Activated T-cell treated with anti-CD3 and anti-CD28 coated beads, Interleukin-2, amount 50 U/mL, for 48 hours (primary cell): ENCODE data around the gene SLC38A1.

Experiments used
- DNase-seq, 2 experiments: peaks; one replicate each; pipeline ENCODE4 v3.0.0-alpha.2; 2020

The SLC38A1 gene

GRCh38 chr12:46230306-46230705, 38.5 kb downstream of the SLC38A1 start:
- DNase-seq: no peak

DNA sequence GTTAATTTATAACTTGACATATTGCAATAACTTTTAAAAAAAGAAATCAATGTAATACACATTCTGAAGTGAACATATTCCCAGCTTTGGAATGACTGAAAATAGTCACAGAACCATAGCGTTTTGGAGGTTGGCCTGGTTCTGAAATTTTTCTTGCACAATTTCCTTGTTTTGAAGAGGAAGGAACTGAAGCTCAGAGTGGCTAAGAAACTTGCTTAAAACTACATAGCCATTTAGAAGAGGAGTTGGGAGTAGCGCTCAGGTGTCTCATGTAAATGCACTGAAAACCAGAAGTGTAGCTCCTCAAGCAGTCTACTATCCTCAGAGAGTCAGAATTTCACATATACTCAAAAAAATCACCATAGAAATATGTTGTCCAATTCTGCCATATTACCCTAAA, 41.2 kb downstream of the SLC38A1 start:
- no peak for DNase-seq

DNA sequence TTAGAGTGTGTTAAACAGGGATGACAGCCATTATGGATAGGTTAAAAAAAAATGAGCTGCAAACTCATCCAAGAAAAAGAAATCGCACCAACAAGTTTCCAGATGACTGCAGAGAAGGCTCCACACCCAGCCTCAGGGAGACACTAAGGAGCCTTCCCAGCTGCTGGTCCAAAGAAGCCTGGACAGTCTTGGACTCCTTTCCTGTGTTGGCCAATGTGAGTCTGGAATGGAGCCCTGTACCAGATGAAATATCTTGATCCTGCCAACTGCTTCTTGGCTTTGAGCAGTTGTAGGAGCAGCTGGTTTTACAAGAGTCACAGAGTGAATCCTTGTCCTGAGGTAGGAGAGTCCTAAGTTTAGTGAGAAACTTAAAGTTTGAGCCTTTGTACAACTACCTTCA, 44.5 kb downstream of the SLC38A1 start:
- no peak for DNase-seq

- no peak for DNase-seq
These were observed 45.8 kb downstream of the SLC38A1 start for GRCh38 chr12:46223047-46223446.

- no peak for DNase-seq
These were observed 46.2 kb downstream of the SLC38A1 start for GRCh38 chr12:46222636-46223035.

DNA sequence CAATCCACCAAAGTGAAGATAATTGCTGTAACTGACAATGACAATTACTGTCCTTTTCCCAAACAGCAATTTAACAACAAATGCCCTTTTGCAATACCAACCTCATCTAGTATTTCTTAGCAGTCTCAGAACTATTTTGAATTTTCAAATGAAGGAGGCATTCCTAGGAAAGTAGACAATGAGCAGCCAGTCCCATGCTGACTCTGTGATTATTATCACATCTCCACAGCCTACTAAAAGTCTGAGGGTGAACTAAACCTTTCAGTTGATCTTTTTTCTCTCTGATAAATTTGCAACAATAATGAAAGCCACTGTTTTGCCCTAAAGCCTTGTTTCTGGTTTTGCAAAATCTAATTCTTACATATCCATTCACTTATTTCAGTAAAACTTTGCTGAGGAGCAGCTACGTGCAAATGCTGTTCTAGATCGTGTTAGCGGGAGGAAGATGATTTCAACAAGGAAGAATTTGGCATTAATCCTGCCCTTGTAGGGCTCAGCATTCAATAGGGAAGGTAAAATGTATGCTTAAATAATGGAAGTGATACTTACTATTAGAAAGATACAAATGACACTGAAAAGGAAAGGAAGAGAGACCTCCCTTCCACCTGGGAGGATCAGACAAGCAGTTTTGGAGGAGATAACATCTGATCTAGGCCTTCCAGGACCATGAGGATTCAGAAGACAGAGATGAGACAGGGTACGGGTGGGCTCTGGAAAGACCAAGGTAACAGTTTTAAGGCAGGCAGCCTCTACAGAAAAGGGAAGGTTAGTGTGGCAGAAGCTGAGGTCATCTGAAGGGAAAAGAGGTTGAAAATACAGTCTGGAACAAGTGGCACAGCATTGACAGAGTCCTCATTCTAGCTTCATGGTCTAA, 47.4 kb downstream of the SLC38A1 start:
- no peak for DNase-seq

DNA sequence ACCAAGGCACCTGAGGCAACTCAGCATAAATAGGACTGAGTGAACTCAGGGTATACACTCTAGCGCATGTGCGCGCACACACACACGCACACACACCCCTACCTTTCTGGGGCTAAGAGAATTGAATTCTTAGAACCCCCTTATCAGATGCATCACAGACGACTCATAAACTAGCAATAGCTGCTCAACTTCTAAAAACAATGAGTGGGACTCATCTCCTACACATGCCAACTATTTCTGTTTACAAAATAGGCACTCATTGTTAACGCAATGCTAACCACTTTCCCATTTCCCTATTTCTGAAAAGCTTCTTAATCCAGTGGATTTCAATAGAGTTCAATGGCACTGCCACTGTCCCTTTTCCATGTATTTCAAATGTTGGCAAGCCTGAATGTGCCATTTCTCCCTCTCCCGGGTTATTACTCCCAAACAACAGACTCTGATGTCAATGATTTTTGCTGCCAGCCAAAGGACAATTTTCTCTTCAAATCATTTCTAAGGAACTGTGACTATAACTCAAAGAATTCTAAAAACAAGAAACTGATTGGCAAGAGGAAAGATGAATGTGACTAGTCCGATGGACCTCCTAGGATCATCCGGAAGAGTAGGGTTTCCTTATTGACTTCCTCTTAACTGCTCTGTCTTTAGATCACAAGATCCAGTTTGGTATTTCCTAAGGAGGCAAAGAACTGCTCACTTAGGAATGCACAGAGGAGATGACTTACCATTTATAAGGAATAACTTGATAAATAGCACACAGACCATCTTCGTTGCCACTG, 48.8 kb downstream of the SLC38A1 start:
- DNase-seq: peak; percentile 63 to 74

DNA sequence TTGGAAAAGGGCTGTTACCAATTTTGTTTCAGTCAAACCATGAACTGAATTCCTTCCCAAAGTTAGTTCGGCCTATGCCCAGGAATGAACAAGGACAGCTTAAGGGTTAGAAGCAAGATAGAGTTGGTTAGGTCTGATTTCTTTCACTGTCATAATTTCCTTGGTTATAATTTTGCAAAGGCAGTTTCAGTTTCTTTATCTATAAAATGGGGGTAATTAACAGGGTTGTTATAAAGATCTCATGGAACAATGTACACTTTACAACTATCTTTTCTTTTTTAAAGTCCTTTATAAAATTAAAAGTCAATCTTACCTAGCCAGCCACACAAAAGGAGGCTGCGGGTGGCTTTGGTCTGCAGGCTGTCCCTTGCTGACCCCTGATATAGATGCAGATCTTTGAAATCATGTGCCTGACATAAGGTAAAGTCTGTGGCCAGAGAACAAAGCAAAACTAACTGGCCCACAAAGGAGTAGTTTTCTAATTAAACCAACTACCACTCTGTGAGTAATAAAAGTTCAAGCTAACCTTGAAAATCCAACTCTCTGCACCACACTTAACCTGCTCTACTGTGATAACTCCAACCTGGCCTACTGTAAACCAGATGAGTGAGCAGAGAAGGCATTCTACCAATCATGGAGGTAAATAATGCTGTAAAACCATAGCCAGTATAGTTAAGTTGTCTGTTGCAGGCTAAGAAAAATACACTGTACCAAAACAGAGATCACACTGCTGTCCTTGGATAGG, 49.5 kb downstream of the SLC38A1 start:
- peak in 1 of 2 experiments; percentile 44 for DNase-seq

DNA sequence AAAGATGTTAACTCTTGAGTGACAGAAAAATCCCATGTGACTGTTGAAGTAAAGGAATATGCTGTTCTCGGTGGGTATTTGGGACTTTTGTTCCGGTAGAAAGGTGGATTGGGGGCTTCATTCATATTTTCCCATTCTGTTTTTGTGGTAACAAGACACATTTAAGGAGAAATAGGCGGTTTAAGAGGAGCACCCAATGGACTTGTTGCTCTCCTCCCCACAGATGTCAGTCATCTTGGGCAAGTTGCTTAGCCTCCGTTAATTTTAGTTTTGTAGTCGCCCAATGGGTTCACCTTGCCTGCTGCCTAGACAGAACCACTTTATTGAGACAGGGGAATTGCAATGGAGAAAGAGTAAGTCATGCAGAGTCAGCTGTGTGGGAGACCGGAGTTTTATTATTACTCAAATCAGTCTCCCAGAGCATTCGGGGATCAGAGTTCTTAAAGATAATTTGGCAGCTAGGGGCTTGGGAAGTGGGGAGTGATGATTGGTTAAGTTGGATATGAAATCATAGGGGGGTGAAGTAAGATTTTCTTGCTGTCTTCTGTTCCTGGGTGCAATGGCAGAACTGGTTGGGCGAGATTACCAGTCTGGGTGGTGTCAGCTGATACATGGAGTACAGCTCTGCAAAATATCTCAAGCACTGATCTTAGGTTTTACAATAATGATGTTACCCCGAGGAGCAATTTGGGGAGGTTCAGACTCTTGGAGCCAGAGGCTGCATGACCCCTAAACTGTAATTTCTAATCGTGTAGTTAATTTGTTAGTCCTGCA, 50.3 kb downstream of the SLC38A1 start:
- peak; percentile 49 to 56 for DNase-seq

DNA sequence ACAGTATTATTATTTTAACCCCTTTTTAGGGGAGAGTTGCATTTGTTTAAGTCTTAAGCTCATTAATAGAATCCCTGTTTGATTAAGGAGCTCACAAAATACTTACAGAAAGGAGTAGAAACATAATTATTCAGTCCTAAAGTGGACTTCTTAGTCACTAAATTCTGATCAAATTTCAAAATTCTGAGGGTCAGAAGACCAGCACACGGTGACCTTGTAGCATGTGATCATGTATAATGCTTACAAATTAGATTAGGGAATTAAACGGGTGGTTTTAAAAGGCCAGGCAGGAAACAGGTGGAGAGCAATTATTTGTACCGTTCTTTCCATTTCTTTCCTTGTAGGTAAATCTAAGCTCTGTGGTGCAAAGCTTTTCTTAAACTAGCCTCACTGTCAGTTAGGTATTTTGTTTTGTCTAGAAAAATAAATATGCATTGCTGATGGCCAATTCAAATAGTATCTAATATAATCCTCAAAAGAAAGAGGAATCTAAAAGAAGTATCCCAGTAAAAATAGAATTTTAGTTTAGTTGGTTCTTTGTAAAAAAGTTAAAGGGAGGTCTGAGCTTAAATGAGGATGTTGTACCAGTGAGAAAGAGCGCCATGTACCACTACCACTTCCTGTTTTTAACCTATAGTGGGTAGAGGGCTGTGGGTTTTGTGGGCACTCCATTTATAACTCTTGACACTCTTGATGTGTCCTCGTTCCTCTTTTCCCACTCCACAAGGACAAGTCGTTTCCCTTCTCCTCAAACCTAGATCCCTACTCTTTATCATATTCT, 51.1 kb downstream of the SLC38A1 start:
- DNase-seq: peak; percentile 46 to 48

GRCh38 chr12:46214668-46215436, 54.0 kb downstream of the SLC38A1 start:
- peak; percentile 81 to 83 for DNase-seq

- DNase-seq: no peak
These were observed 56.5 kb downstream of the SLC38A1 start for GRCh38 chr12:46212108-46212982.

- no peak for DNase-seq
These were observed 57.9 kb downstream of the SLC38A1 start for GRCh38 chr12:46210873-46211439.

GRCh38 chr12:46209914-46210872, 58.6 kb downstream of the SLC38A1 start:
- DNase-seq: peak; percentile 73 to 82

DNA sequence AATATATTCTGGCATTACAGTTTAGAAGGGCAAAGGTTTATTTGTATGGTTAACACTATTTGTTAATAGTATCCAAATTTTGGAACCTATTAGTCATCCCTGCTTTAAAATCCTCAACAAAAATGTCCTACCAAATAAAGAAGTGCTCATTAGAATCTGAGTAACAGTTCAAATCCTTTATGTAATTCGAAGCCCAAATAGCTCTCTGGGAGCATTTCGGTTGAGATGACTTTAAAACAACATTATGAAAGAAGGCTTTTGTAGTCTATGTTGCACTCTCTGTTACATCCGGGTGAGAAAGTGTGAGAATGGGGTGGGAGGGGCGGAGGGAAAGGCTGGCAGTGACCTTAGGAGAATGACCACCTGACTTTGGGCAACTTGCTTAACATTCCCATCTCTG, 59.7 kb downstream of the SLC38A1 start:
- DNase-seq: no peak

- DNase-seq: no peak
These were observed 60.5 kb downstream of the SLC38A1 start for GRCh38 chr12:46208370-46208769.

DNA sequence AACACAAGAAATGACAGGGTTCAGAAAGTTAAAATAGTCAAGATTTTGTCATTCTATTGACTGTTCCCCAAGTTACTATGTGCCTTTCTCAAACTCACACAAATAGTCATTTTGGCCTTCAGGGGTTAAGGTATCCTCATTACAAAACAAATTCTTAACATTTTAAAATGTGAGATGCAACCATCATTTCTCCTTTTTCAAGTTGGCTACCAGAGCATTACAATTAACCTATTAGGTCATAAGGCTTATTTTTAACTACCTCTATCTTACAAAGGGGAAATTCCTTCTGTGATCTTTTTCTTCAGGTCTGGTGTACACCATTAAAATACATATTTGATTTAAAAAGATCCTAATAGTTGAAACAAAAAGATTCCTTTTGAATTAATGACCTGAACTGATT, 61.2 kb downstream of the SLC38A1 start:
- no peak for DNase-seq

GRCh38 chr12:46206471-46206870, 62.4 kb downstream of the SLC38A1 start:
- no peak for DNase-seq
